GM12878 (cell line): ENCODE data around the gene KCNK4. TPM values are rescaled to one million over a fixed set of nuclear protein-coding genes. Genes with fewer than 3 reads are reported as not detected.

Experiments
- BHLHE40 ChIP-seq, 2 experiments: fragments of 450-650 bp in 1 of 2; IDR thresholded peaks; 2 replicates each; pipeline ENCODE4 v1.6.1; 2011 to 2017; ENCODE audit warnings: low read depth in 2 of 2, borderline replicate concordance in 1 of 2, improper control_type of control experiment in 1 of 2, low read length in 1 of 2, mild to moderate bottlenecking in 1 of 2
- CBFB ChIP-seq: IDR thresholded peaks from 2 replicates; pipeline ENCODE4 v1.6.1; 2016; ENCODE audit warnings: antibody characterized with exemption, low read depth
- HCFC1 ChIP-seq: fragments of 150-350 bp; IDR thresholded peaks from 2 replicates; pipeline ENCODE4 v1.6.1; 2014; ENCODE audit warnings: low read length
- MYC ChIP-seq: IDR thresholded peaks from 2 replicates; pipeline ENCODE4 v1.6.1; 2011; ENCODE audit warnings: mild to moderate bottlenecking, low read length, moderate library complexity, inconsistent platforms; ENCODE audit not compliant: insufficient read depth, insufficient replicate concordance, insufficient read length, severe bottlenecking
- PAX8 ChIP-seq: fragments of 450-650 bp; IDR thresholded peaks from 2 replicates; pipeline ENCODE4 v1.6.1; 2017; ENCODE audit warnings: mild to moderate bottlenecking, moderate library complexity
- SRF ChIP-seq, 2 experiments: IDR thresholded peaks; 2 replicates each; pipeline ENCODE4 v1.6.1; 2011; ENCODE audit warnings: low read depth in 2 of 2, low read length in 2 of 2, mild to moderate bottlenecking in 1 of 2, moderate library complexity in 1 of 2
- YBX1 ChIP-seq: fragments of 450-650 bp; IDR thresholded peaks from 2 replicates; pipeline ENCODE4 v1.6.1; 2016; ENCODE audit warnings: antibody characterized with exemption
- polyA plus RNA-seq, 11 experiments: library from polyadenylated mRNA; depleted of rRNA in 4 of 11; unstranded in 6 of 11; stranded (reverse) in 5 of 11; fragments of >200 nt; fragmentation: Nextera tagmentation in 4 of 11; fragmentation: Illumina TruSeq in 1 of 11; extraction: Ambion mirVana in 4 of 11; extraction: Trizol in 1 of 11; gene quantifications; 1 replicate in 1 of 11; 2 replicates in 10 of 11; pipeline versions ENCODE4 v1.2.1 to v1.2.3, GENCODE V29; 2011 to 2016; ENCODE audit warnings: inconsistent platforms in 2 of 11, missing spikeins in 2 of 11, low read depth in 1 of 11
- total RNA-seq, 4 experiments: library from RNA; depleted of rRNA in 3 of 4; stranded (reverse); fragments of >200 nt in 3 of 4; fragmentation: Illumina TruSeq in 1 of 4; extraction: Trizol in 1 of 4; gene quantifications; 2 replicates each; pipeline versions ENCODE4 v1.2.1 to v1.2.3, GENCODE V29; 2013 to 2021
- TF ChIP-seq, protein P1 (sequence below): IDR thresholded peaks from 2 replicates; pipeline ENCODE4 v1.6.1; 2012; ENCODE audit warnings: mild to moderate bottlenecking, low read depth, low read length
- TF ChIP-seq, protein P2 (sequence below): fragments of 450-650 bp; IDR thresholded peaks from 2 replicates; pipeline ENCODE4 v1.6.1; 2017; ENCODE audit warnings: antibody characterized with exemption, mild to moderate bottlenecking, moderate library complexity

Gene KCNK4
- total and polyA plus RNA-seq, 10 of the 15 experiments (the other 5 are each of a cell fraction or from before 2014, with no cell fraction given) = 0.04 TPM; not detected in 9

DNA sequence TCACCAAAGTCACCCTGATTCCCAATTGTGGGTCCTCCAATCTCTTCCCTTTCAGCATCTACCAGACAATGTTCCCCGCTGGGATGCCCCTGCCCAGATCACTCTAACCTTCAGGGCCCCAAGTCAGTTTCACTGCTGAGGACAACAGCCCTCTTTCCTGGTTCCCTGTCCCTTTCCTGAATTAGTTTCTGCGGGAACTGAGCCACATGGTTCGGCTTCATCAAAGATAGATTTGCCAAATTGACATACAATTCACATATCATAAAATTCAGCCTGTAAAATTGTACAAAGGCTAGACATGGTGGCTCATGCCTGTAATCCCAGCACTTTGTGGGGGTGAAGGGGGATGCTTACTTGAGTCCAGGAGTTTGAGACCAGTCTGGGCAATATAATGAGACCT lies 36.9 kb downstream of the KCNK4 start (continued):
- TF ChIP-seq, protein P1, sequence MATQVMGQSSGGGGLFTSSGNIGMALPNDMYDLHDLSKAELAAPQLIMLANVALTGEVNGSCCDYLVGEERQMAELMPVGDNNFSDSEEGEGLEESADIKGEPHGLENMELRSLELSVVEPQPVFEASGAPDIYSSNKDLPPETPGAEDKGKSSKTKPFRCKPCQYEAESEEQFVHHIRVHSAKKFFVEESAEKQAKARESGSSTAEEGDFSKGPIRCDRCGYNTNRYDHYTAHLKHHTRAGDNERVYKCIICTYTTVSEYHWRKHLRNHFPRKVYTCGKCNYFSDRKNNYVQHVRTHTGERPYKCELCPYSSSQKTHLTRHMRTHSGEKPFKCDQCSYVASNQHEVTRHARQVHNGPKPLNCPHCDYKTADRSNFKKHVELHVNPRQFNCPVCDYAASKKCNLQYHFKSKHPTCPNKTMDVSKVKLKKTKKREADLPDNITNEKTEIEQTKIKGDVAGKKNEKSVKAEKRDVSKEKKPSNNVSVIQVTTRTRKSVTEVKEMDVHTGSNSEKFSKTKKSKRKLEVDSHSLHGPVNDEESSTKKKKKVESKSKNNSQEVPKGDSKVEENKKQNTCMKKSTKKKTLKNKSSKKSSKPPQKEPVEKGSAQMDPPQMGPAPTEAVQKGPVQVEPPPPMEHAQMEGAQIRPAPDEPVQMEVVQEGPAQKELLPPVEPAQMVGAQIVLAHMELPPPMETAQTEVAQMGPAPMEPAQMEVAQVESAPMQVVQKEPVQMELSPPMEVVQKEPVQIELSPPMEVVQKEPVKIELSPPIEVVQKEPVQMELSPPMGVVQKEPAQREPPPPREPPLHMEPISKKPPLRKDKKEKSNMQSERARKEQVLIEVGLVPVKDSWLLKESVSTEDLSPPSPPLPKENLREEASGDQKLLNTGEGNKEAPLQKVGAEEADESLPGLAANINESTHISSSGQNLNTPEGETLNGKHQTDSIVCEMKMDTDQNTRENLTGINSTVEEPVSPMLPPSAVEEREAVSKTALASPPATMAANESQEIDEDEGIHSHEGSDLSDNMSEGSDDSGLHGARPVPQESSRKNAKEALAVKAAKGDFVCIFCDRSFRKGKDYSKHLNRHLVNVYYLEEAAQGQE = no peak
- TF ChIP-seq MYC (no peak), BHLHE40 (IDR thresholded peaks at IDR 0.05; ENCODE audit: borderline replicate concordance in 1 of 2, low read depth in 2 of 2, low read length in 1 of 2) (no peak), YBX1 (no peak), SRF (IDR thresholded peaks at IDR 0.05; ENCODE audit: low read depth in 2 of 2, low read length in 2 of 2) (no peak), CBFB (no peak), HCFC1 (no peak), PAX8 (no peak)
- TF ChIP-seq, protein P2, sequence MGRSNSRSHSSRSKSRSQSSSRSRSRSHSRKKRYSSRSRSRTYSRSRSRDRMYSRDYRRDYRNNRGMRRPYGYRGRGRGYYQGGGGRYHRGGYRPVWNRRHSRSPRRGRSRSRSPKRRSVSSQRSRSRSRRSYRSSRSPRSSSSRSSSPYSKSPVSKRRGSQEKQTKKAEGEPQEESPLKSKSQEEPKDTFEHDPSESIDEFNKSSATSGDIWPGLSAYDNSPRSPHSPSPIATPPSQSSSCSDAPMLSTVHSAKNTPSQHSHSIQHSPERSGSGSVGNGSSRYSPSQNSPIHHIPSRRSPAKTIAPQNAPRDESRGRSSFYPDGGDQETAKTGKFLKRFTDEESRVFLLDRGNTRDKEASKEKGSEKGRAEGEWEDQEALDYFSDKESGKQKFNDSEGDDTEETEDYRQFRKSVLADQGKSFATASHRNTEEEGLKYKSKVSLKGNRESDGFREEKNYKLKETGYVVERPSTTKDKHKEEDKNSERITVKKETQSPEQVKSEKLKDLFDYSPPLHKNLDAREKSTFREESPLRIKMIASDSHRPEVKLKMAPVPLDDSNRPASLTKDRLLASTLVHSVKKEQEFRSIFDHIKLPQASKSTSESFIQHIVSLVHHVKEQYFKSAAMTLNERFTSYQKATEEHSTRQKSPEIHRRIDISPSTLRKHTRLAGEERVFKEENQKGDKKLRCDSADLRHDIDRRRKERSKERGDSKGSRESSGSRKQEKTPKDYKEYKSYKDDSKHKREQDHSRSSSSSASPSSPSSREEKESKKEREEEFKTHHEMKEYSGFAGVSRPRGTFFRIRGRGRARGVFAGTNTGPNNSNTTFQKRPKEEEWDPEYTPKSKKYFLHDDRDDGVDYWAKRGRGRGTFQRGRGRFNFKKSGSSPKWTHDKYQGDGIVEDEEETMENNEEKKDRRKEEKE = no peak
- TF ChIP-seq, all 136 proteins: peak for 0
